Measurements from ENCODE around the gene C1QL2. TPM values are rescaled to one million over a fixed set of nuclear protein-coding genes. Genes with fewer than 3 reads are reported as not detected.

C1QL2 gene
- total and polyA plus RNA-seq, 12 donors: not detected

DNA sequence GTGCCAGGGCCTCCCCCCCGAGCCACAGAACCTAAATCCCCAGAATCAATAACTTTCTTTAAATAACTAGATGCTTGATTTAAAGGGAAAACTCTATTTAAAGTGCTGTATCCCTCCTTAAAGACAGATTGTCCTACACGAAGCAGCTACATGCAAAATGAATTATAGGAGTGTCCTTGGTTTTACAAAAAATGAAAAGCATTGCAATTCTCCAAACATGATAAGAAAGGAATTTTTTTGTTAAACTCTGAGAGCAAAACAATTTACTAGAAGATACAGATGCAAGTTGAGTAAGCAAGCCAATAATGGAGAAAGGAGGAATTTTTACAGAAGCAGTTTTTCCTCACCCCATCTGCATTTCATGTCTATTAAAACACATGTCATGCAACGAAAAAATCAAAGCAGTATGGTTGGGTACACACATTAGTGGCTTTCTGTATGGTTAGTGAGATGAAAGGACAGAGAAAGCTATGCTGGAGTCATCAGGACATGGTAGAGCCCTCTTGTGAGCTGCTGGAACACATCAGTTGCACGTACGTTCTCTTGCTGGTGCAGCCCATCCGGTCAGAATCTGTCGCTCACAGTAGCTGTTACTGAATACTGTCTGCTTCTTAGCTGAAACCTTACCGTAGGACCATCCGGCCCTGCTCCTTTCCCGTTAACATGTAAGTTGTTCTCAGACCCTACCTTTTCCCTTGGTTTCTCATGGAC, 39.1 kb upstream of the C1QL2 start:
- WGBS, 4 donors: 60 to 70% (median 65%) methylated on average over 9 to 10 of the region's 10 CpGs
- Histone ChIP-seq H3K9me3 (replicated peaks in 1 of 3) (no peaks in the 10 kb centered on the region), H3K36me3 (replicated peaks in 1 of 2) (no peaks in the 10 kb centered on the region), H3K27me3 (no peaks in the 10 kb centered on the region), H3K4me1 (replicated peaks in 1 of 2) (peaks cover 0 to 22% of the 10 kb centered on the region in 2 donors), H3K27ac (peak overlapping the region in 1 of 5 donors; percentile 24), H3K4me3 (no peak overlapping the region)
- intact Hi-C loops (cut with DNase I): no loop called here
- no peak for DNase-seq
- TF ChIP-seq, protein P1, sequence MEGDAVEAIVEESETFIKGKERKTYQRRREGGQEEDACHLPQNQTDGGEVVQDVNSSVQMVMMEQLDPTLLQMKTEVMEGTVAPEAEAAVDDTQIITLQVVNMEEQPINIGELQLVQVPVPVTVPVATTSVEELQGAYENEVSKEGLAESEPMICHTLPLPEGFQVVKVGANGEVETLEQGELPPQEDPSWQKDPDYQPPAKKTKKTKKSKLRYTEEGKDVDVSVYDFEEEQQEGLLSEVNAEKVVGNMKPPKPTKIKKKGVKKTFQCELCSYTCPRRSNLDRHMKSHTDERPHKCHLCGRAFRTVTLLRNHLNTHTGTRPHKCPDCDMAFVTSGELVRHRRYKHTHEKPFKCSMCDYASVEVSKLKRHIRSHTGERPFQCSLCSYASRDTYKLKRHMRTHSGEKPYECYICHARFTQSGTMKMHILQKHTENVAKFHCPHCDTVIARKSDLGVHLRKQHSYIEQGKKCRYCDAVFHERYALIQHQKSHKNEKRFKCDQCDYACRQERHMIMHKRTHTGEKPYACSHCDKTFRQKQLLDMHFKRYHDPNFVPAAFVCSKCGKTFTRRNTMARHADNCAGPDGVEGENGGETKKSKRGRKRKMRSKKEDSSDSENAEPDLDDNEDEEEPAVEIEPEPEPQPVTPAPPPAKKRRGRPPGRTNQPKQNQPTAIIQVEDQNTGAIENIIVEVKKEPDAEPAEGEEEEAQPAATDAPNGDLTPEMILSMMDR (IDR thresholded peaks at IDR 0.05): no peak
- no peak for TF ChIP-seq POLR2A (IDR thresholded peaks at IDR 0.05)

DNA sequence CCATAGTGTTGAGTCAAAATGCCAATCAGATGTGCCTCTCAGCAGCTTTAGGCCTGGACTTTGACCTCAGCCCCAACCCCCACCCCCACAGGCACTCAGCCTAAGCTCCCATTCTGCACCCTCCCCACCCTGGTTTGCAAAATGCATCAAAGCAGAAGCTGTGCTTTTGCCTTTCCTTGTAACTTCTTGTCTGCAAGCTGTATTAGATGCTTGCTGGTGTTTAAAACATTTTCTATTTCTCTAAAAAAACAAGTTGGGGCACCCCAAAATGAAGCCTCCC, 38.5 kb upstream of the C1QL2 start:
- H3K4me3 ChIP-seq: no peak overlapping the region

DNA sequence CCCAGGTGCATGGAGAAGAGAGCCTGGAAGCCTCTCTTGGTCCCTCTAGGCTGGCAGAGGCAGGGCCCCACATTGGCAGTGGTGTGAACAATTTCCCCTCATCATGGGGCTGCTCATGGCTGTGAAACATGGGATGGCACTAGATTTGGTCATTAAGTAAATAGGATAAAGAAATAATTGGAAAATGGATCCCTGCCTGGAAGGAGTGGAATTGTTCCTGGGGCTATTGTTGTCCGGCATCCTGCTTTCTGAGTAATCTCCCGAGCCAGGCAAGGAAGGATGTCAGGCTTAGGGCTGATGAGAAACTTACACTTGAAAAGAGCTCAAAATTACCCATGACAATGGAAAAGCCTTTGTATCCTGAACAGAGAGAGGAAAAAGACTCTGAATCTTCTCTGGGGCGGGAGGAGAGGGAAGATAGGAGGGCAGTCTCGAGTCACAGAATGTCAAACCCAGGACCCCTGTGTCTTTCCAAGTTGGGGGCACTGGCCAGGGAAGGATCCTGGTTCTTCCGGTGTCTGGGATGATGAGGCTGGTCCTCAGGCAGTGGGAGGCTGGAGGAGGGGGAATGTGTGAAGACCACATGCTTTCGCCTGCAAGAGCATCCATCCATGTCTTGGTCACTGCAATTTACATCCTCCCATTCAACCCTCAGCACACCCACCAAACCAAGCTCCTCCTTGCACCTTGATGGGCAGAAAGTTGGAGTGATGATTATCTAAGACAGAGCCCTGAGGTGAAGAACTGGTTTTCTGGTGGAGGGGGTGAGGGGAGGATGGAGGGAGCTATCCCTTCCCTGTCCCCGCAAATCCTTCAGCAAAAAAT, 38.0 kb upstream of the C1QL2 start:
- intact Hi-C loops (cut with DNase I): no loop called here
- 75 to 89% (median 77%) methylated on average over 7 of the region's 7 CpGs for WGBS, 4 donors
- Histone ChIP-seq H3K27me3 (no peaks in the 10 kb centered on the region), H3K36me3 (replicated peaks in 1 of 2) (no peaks in the 10 kb centered on the region), H3K27ac (no peak overlapping the region), H3K4me1 (replicated peaks in 1 of 2) (peaks cover 0 to 22% of the 10 kb centered on the region in 2 donors), H3K4me3 (no peak overlapping the region), H3K9me3 (replicated peaks in 1 of 3) (no peaks in the 10 kb centered on the region)
- DNase-seq: no peak
- TF ChIP-seq POLR2A (IDR thresholded peaks at IDR 0.05): no peak
- TF ChIP-seq, protein P1 (IDR thresholded peaks at IDR 0.05): no peak

More for the DNA sequence above, 38.5 kb upstream of the C1QL2 start:
- no peaks in the 10 kb centered on the region for H3K36me3 ChIP-seq (replicated peaks in 1 of 2)
- H3K27me3 ChIP-seq: no peaks in the 10 kb centered on the region
- H3K4me1 ChIP-seq (replicated peaks in 1 of 2): peaks cover 0 to 22% of the 10 kb centered on the region in 2 donors
- DNase-seq: no peak
- intact Hi-C loops (cut with DNase I): no loop called here
- no peaks in the 10 kb centered on the region for H3K9me3 ChIP-seq (replicated peaks in 1 of 3)
- H3K27ac ChIP-seq: no peak overlapping the region
- no peak for TF ChIP-seq POLR2A (IDR thresholded peaks at IDR 0.05)
- TF ChIP-seq, protein P1 (IDR thresholded peaks at IDR 0.05): no peak

DNA sequence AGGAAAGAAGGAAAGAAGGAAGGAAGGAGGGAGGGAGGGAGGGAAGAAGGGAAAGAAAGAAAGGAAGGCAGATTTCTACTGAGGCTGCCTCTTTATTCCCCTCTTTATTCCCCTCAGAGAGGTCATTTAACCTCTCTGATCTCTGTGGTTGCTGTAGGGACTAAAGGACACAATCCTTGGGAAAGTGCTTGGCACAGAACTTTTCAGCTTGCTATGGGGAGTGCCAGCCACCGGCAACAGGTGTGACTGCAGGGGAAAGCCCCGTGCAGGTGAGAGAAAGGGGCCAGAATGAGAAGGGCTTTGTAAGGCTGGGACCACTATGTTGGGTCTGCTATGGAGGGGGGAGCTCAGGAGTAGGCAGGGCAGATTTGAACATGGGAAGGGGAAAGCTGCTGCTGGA, 37.3 kb upstream of the C1QL2 start:
- Histone ChIP-seq H3K4me3 (no peak overlapping the region), H3K9me3 (replicated peaks in 1 of 3) (no peaks in the 10 kb centered on the region), H3K27me3 (no peaks in the 10 kb centered on the region), H3K4me1 (replicated peaks in 1 of 2) (peaks cover 0 to 22% of the 10 kb centered on the region in 2 donors), H3K27ac (no peak overlapping the region), H3K36me3 (replicated peaks in 1 of 2) (no peaks in the 10 kb centered on the region)
- TF ChIP-seq POLR2A (IDR thresholded peaks at IDR 0.05): no peak
- TF ChIP-seq, protein P1 (IDR thresholded peaks at IDR 0.05): no peak
- WGBS, 4 donors: 51 to 65% (median 56%) methylated on average over 2 of the region's 2 CpGs
- intact Hi-C loops (cut with DNase I): no loop called here
- no peak for DNase-seq

Measured in adrenal gland (tissue), 12 donors.